T-helper 1 cell treated with Interleukin-12 subunit alpha and Interleukin-12 subunit beta and Interleukin-4 antibody, amounts not matched to agents 30 μg/mL and 1 μg/mL, for 36 hours (primary cell): ENCODE results near the gene TXNDC11.

Experiments used
- H3K27ac Mint-ChIP-seq: one replicate; pipeline ENCODE4 v1.8.0; 2021; ENCODE audit warnings: mild to moderate bottlenecking, mixed read lengths
- H3K27me3 Mint-ChIP-seq: one replicate; pipeline ENCODE4 v1.8.0; 2021; ENCODE audit warnings: low read depth, mixed read lengths
- H3K36me3 Mint-ChIP-seq: one replicate; pipeline ENCODE4 v1.8.0; 2021; ENCODE audit warnings: low read depth, mixed read lengths
- H3K4me1 Mint-ChIP-seq: one replicate; pipeline ENCODE4 v1.8.0; 2021; ENCODE audit warnings: low read depth, mixed read lengths
- H3K4me3 Mint-ChIP-seq: one replicate; pipeline ENCODE4 v1.8.0; 2021; ENCODE audit warnings: mild to moderate bottlenecking, moderate library complexity, mixed read lengths
- H3K9me3 Mint-ChIP-seq: one replicate; pipeline ENCODE4 v1.8.0; 2021; ENCODE audit warnings: mixed read lengths

TXNDC11 gene

DNA sequence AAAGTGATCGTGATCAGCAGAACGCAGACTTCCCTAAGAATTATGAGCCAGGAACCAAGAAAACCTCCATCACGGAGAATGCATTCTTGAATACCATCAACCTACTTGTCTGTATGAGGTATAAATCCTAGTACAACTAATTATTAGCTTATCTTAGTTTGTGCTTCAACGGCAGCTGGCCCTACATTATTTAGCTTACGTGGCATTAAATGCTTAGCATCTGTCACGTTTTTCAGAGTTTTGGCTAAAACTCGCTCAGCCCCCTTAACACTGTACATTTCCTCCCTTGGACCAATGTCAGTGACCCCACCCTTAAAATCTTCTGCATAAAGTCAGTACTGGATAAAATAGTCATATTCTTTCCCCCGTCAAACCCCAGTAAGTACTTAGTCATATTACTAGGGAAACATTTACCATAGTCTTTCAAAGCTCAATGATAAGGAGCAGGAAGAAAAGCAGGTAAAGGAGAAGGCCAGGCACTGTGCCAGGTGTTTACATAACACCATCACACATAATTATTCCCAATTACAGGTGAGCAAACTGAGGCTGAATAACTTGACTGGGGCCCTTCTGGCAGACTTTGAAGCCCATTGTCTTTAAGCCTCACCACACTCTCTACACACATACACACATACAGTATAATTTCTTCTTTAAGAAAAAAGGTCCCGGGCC is 16.6 kb upstream of the TXNDC11 start:
- Mint-ChIP-seq H3K9me3 (no peaks in the 10 kb centered on the region), H3K27me3 (no peaks in the 10 kb centered on the region), H3K27ac (no peak overlapping the region), H3K4me1 (peaks cover 2% of the 10 kb centered on the region), H3K4me3 (no peak overlapping the region), H3K36me3 (peaks cover 63% of the 10 kb centered on the region)

GRCh38 chr16:11757671-11758545 is 15.3 kb upstream of the TXNDC11 start:
- peaks cover 64% of the 10 kb centered on the region for H3K36me3 Mint-ChIP-seq
- H3K9me3 Mint-ChIP-seq: no peaks in the 10 kb centered on the region
- H3K4me3 Mint-ChIP-seq: no peak overlapping the region
- no peaks in the 10 kb centered on the region for H3K27me3 Mint-ChIP-seq
- peaks cover 2% of the 10 kb centered on the region for H3K4me1 Mint-ChIP-seq
- H3K27ac Mint-ChIP-seq: no peak overlapping the region

GRCh38 chr16:11756248-11756647 is 13.6 kb upstream of the TXNDC11 start:
- H3K36me3 Mint-ChIP-seq: peaks cover 56% of the 10 kb centered on the region
- H3K27ac Mint-ChIP-seq: no peak overlapping the region
- H3K4me1 Mint-ChIP-seq: peaks cover 2% of the 10 kb centered on the region

DNA sequence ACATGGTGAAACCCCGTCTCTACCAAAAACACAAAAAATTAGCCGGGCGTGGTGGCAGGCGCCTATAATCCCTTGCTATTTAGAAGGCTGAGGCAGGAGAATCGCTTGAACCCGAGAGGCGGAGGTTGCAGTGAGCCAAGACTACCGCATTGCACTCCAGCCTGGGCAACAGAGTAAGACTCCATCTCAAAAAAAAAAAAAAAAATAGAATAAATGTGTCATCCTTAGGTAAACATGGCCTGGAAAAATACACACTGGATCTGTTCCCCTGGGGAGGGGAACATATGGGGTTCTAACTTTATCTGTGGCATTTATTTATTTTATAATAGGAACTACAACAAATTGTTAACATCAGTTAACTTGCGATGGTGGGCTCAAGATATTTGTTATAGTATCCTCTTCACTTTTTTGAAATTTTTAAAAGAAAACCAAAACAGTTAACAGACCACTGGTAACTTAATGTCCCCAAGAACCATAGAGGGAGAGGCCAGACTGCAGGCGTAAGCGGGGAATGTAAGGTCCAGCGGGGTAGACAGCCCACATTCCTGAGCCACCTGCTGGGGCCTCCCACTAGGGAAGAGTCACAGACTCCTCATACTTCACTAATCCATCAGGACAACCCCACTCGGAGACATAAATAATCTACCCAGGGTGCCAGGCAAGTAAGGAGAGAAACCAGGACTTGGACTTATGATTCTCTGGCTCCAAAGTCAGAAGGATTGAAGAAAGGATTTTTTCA is 12.5 kb upstream of the TXNDC11 start:
- Mint-ChIP-seq H3K27me3 (no peaks in the 10 kb centered on the region), H3K9me3 (no peaks in the 10 kb centered on the region), H3K4me3 (no peak overlapping the region), H3K27ac (peak overlapping the region; percentile 26), H3K4me1 (peaks cover 2% of the 10 kb centered on the region), H3K36me3 (peaks cover 50% of the 10 kb centered on the region)

More at GRCh38 chr16:11756248-11756647, 13.6 kb upstream of the TXNDC11 start:
- Mint-ChIP-seq H3K9me3 (no peaks in the 10 kb centered on the region), H3K27me3 (no peaks in the 10 kb centered on the region), H3K4me3 (no peak overlapping the region)

DNA sequence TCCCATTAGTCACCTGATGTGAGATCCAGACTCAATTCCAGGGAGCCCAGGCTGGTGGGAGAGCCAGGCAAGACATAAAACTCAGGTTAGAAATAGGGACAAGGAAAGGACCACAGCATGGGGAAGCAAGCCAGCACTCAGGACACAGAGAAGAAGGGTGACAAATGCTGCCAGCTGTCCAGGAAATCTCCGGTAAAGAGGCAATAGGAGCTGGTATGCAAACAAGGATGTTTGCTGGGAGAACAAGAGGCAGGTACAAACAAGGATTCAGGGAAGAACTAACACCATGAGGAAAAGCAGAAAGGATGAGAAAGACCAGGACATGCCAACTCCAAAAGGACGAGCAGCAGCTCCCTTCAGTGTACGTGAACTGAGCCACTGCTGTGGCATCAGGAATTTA is 10.2 kb upstream of the TXNDC11 start:
- Mint-ChIP-seq H3K9me3 (no peaks in the 10 kb centered on the region), H3K4me3 (no peak overlapping the region), H3K27me3 (no peaks in the 10 kb centered on the region), H3K27ac (peak overlapping the region; percentile 58), H3K4me1 (peaks cover 4% of the 10 kb centered on the region), H3K36me3 (peaks cover 47% of the 10 kb centered on the region)

GRCh38 chr16:11750056-11750455 is 7.4 kb upstream of the TXNDC11 start:
- peaks cover 35% of the 10 kb centered on the region for H3K36me3 Mint-ChIP-seq
- no peaks in the 10 kb centered on the region for H3K27me3 Mint-ChIP-seq
- H3K4me3 Mint-ChIP-seq: no peak overlapping the region
- H3K9me3 Mint-ChIP-seq: no peaks in the 10 kb centered on the region
- peaks cover 4% of the 10 kb centered on the region for H3K4me1 Mint-ChIP-seq
- no peak overlapping the region for H3K27ac Mint-ChIP-seq

DNA sequence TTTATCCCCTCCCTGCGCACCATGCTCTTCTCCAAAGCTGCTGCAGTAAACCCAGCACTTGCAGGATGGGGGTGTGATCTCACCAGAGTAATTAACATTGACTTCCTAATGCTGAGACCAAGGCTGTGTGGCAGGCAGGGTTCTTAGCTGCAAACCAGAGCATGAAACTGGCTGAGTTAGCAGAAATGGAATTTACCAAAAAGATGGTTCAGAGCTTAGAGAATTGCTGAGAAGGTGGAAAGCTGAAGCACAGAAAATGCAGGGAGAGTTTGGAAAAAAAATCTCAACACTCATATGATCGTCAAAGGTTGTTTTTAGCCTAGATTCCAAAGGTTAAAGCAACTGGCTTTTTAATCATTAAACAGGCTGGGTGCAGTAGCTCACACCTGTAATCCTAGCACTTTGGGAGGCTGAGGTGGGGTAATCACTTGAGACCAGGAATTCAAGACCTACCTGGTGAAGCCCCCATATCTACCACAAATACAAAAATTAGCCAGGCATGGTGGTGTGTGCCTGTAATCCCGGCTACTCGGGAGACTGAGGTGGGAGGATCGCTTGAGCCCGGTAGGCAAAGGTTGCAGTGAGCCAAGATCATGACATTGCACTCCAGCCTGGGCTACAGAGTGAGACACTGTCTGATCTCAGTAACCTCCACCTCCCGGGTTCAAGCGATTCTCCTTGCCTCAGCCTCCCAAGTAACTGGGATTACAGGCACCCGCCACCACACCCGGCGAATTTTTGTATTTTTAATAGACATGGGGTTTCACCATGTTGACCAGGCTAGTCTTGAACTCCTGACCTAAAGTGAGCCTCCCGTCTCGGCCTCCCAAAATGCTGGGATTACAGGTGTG is 6.0 kb upstream of the TXNDC11 start:
- Mint-ChIP-seq H3K4me1 (peaks cover 12% of the 10 kb centered on the region), H3K9me3 (no peaks in the 10 kb centered on the region), H3K27ac (no peak overlapping the region), H3K4me3 (no peak overlapping the region), H3K36me3 (peaks cover 31% of the 10 kb centered on the region), H3K27me3 (no peaks in the 10 kb centered on the region)

GRCh38 chr16:11747949-11748403 is 5.3 kb upstream of the TXNDC11 start:
- Mint-ChIP-seq H3K27ac (no peak overlapping the region), H3K4me3 (no peak overlapping the region), H3K4me1 (peaks cover 14% of the 10 kb centered on the region), H3K27me3 (no peaks in the 10 kb centered on the region), H3K36me3 (peaks cover 29% of the 10 kb centered on the region), H3K9me3 (no peaks in the 10 kb centered on the region)

GRCh38 chr16:11744075-11744470 is 1.4 kb upstream of the TXNDC11 start:
- Mint-ChIP-seq H3K27ac (peak overlapping the region; percentile 94), H3K4me1 (peaks cover 37% of the 10 kb centered on the region), H3K9me3 (no peaks in the 10 kb centered on the region), H3K27me3 (no peaks in the 10 kb centered on the region), H3K4me3 (peak overlapping the region; percentile 61), H3K36me3 (peaks cover 24% of the 10 kb centered on the region)

GRCh38 chr16:11743308-11744074 is 834 bp upstream of the TXNDC11 start:
- peak overlapping the region; percentile 86 for H3K4me3 Mint-ChIP-seq
- H3K27ac Mint-ChIP-seq: peak overlapping the region; percentile 94
- peaks cover 25% of the 10 kb centered on the region for H3K36me3 Mint-ChIP-seq
- no peaks in the 10 kb centered on the region for H3K27me3 Mint-ChIP-seq
- H3K4me1 Mint-ChIP-seq: peaks cover 41% of the 10 kb centered on the region
- no peaks in the 10 kb centered on the region for H3K9me3 Mint-ChIP-seq

DNA sequence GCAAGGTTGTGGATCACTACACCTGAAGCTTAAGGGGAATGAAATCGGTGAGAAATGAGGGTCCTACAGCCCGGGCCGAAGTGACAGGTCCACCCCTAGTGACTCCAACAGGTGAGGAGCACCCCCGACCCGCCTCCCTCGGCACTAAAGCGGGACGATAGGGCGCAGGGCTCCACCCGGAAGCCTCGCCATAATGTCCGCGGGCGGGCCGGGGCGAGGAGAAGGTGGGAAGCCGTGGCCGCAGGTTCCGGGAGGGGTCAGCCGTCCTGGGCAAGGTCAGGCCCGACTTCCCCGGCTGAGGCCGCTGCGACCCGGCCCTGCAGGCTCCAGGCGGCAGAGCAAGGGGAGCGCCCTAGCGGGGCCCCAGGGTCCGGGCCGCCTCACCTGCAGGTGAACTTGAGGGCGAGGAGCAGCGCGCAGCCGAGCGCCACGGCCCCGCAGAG is 543 bp downstream of the TXNDC11 start:
- H3K36me3 Mint-ChIP-seq: peaks cover 30% of the 10 kb centered on the region
- H3K9me3 Mint-ChIP-seq: no peaks in the 10 kb centered on the region
- peak overlapping the region; percentile 95 for H3K4me3 Mint-ChIP-seq
- H3K27me3 Mint-ChIP-seq: no peaks in the 10 kb centered on the region
- peaks cover 46% of the 10 kb centered on the region for H3K4me1 Mint-ChIP-seq
- peak overlapping the region; percentile 93 for H3K27ac Mint-ChIP-seq

- Mint-ChIP-seq H3K4me1 (peaks cover 60% of the 10 kb centered on the region), H3K4me3 (peak overlapping the region; percentile 95), H3K27me3 (no peaks in the 10 kb centered on the region), H3K9me3 (no peaks in the 10 kb centered on the region), H3K36me3 (peaks cover 41% of the 10 kb centered on the region), H3K27ac (peak overlapping the region; percentile 93)
These were observed 2.1 kb downstream of the TXNDC11 start for GRCh38 chr16:11740567-11740966.
